SH-SY5Y (cell line): ENCODE data around the gene BLOC1S1.

ENCODE experiments used
- GATA2 ChIP-seq: IDR thresholded peaks from 2 replicates; pipeline ENCODE4 v1.6.1; 2011; ENCODE audit warnings: mild to moderate bottlenecking, low read depth, low read length
- GATA3 ChIP-seq: IDR thresholded peaks from 2 replicates; pipeline ENCODE4 v1.6.1; 2011; ENCODE audit warnings: low read depth, mild to moderate bottlenecking, low read length, moderate library complexity

Gene BLOC1S1

GRCh38 chr12:55687746-55688145, 28.1 kb upstream of the BLOC1S1 start:
- TF ChIP-seq GATA3 (no peak), GATA2 (no peak)

- TF ChIP-seq GATA3 (no peak), GATA2 (no peak)
Measured at GRCh38 chr12:55688716-55689655, 26.9 kb upstream of the BLOC1S1 start.

GRCh38 chr12:55692631-55693322, 23.1 kb upstream of the BLOC1S1 start:
- TF ChIP-seq GATA2 (no peak), GATA3 (no peak)

- TF ChIP-seq GATA3: no peak
- TF ChIP-seq GATA2: no peak
Measured at GRCh38 chr12:55693323-55694187, 22.3 kb upstream of the BLOC1S1 start.

- no peak for TF ChIP-seq GATA2
- no peak for TF ChIP-seq GATA3
Measured at GRCh38 chr12:55694188-55694515, 21.7 kb upstream of the BLOC1S1 start.

- no peak for TF ChIP-seq GATA2
- TF ChIP-seq GATA3: no peak
Measured at GRCh38 chr12:55694651-55695050, 21.2 kb upstream of the BLOC1S1 start.

- TF ChIP-seq GATA3 (no peak), GATA2 (no peak)
Measured at GRCh38 chr12:55695349-55695748, 20.5 kb upstream of the BLOC1S1 start.

GRCh38 chr12:55696141-55696540, 19.7 kb upstream of the BLOC1S1 start:
- TF ChIP-seq GATA3 (no peak), GATA2 (no peak)

GRCh38 chr12:55696796-55697462, 18.9 kb upstream of the BLOC1S1 start:
- TF ChIP-seq GATA2 (no peak), GATA3 (no peak)

GRCh38 chr12:55697686-55698085, 18.2 kb upstream of the BLOC1S1 start:
- no peak for TF ChIP-seq GATA3
- no peak for TF ChIP-seq GATA2

- TF ChIP-seq GATA2 (no peak), GATA3 (no peak)
Measured at GRCh38 chr12:55698241-55698955, 17.4 kb upstream of the BLOC1S1 start.

GRCh38 chr12:55698965-55699364, 16.9 kb upstream of the BLOC1S1 start:
- TF ChIP-seq GATA3 (no peak), GATA2 (no peak)

GRCh38 chr12:55699471-55700055, 16.3 kb upstream of the BLOC1S1 start:
- TF ChIP-seq GATA2: no peak
- no peak for TF ChIP-seq GATA3
